Iris pigment epithelial cell (primary cell): ENCODE measurements around the gene P2RY2.
A peak's percentile ranks its signal among the peaks of the same experiment; 100 is the strongest.

Source experiments
- DNase-seq: peaks from one replicate; pipeline ENCODE4 v3.0.0-alpha.2; 2011; ENCODE audit warnings: low read depth

P2RY2 gene

GRCh38 chr11:73242251-73243092 is 24.4 kb downstream of the P2RY2 start:
- DNase-seq = peak; percentile 64

- no peak for DNase-seq
These were observed 25.0 kb downstream of the P2RY2 start for GRCh38 chr11:73243093-73243485.

- DNase-seq = no peak
These were observed 26.6 kb downstream of the P2RY2 start for GRCh38 chr11:73244589-73245240.

GRCh38 chr11:73245461-73245860 is 27.4 kb downstream of the P2RY2 start:
- no peak for DNase-seq

GRCh38 chr11:73246303-73246702 is 28.2 kb downstream of the P2RY2 start:
- DNase-seq = peak; percentile 26

GRCh38 chr11:73248526-73249185 is 30.6 kb downstream of the P2RY2 start:
- DNase-seq = no peak

GRCh38 chr11:73249304-73249703 is 31.2 kb downstream of the P2RY2 start:
- DNase-seq = peak; percentile 23

GRCh38 chr11:73249853-73250783 is 32.0 kb downstream of the P2RY2 start:
- DNase-seq = no peak

- DNase-seq = no peak
These were observed 34.6 kb downstream of the P2RY2 start for GRCh38 chr11:73252577-73253191.

GRCh38 chr11:73257342-73258103 is 39.4 kb downstream of the P2RY2 start:
- DNase-seq = peak; percentile 87

- no peak for DNase-seq
These were observed 40.3 kb downstream of the P2RY2 start for GRCh38 chr11:73258104-73259035.

GRCh38 chr11:73259406-73260126 is 41.5 kb downstream of the P2RY2 start:
- DNase-seq = no peak

GRCh38 chr11:73260127-73260457 is 42.0 kb downstream of the P2RY2 start:
- no peak for DNase-seq

- peak; percentile 46 for DNase-seq
These were observed 44.9 kb downstream of the P2RY2 start for GRCh38 chr11:73262851-73263495.

GRCh38 chr11:73263640-73264039 is 45.6 kb downstream of the P2RY2 start:
- no peak for DNase-seq

- DNase-seq = no peak
These were observed 47.3 kb downstream of the P2RY2 start for GRCh38 chr11:73265278-73265810.

- no peak for DNase-seq
These were observed 48.0 kb downstream of the P2RY2 start for GRCh38 chr11:73265853-73266645.
